K562 (cell line): ENCODE results near the gene ABCG5.

Experiments used
- EP300 ChIP-seq: IDR thresholded peaks from 2 replicates; pipeline ENCODE4 v1.6.1; 2012; ENCODE audit warnings: low read length, improper control_type of control experiment
- POLR2AphosphoS5 ChIP-seq: IDR thresholded peaks from 2 replicates; pipeline ENCODE4 v1.6.1; 2011; ENCODE audit warnings: mild to moderate bottlenecking, low read depth, low read length, moderate library complexity; ENCODE audit not compliant: control insufficient read depth, insufficient read depth
- ZEB2 ChIP-seq: fragments of 450-650 bp; IDR thresholded peaks from 2 replicates; pipeline ENCODE4 v1.6.1; 2016
- ZKSCAN8 ChIP-seq: fragments of 200-800 bp; sonication (Bioruptor generic); IDR thresholded peaks from 2 replicates; pipeline ENCODE4 v1.6.1; 2016; ENCODE audit warnings: missing genetic modification characterization, missing compliant biosample characterization
- TF ChIP-seq, protein P1 (sequence below), 3 experiments: IDR thresholded peaks in 2 of 3; conservative IDR thresholded peaks in 1 of 3; 2 replicates each; pipeline ENCODE4 v1.5.1; 2011 to 2012; ENCODE audit warnings: low read length in 3 of 3, mild to moderate bottlenecking in 3 of 3, control low read depth in 2 of 3, improper control_type of control experiment in 1 of 3, inconsistent platforms in 1 of 3, low read depth in 1 of 3, mixed read lengths in 1 of 3, moderate library complexity in 1 of 3; ENCODE audit not compliant: insufficient read depth in 2 of 3
- TF ChIP-seq, protein P2 (sequence below), 2 experiments: IDR thresholded peaks; 2 replicates each; pipeline ENCODE4 v1.6.1; 2011; ENCODE audit warnings: borderline replicate concordance in 1 of 2, control low read depth in 1 of 2, low read depth in 1 of 2, low read length in 1 of 2, mild to moderate bottlenecking in 1 of 2, mixed read lengths in 1 of 2, moderate library complexity in 1 of 2; ENCODE audit not compliant: insufficient read depth in 1 of 2, insufficient read length in 1 of 2, poor library complexity in 1 of 2, severe bottlenecking in 1 of 2; ENCODE audit errors: extremely low read depth in 1 of 2

DNA sequence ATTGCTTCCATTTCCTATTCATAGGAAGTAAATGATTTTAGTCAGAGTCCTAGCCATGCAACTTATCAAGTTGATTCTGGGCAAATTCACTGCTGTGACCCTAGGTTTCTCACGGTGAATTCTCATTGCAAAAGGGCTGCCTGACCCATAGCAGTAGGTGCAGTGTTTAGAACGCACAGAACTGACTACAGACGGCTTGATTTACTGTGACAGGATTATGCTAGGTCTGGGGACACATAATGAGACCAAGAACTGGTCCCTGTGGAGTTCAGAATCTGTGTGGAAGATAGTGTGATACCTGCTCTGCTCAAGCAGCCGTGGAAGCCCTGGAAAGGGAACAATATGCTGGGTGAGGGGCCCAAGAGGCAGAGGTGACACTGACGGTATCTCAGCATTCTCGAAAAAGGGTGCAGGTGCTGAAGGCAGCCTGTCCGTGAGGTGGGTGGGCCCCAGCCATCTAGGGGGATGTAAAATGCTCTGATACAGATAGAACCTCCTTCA lies 46.5 kb upstream of the ABCG5 start:
- no peak for TF ChIP-seq EP300
- no peak; the same call in 1 of the 2 replicates for TF ChIP-seq POLR2AphosphoS5
- TF ChIP-seq, protein P1, sequence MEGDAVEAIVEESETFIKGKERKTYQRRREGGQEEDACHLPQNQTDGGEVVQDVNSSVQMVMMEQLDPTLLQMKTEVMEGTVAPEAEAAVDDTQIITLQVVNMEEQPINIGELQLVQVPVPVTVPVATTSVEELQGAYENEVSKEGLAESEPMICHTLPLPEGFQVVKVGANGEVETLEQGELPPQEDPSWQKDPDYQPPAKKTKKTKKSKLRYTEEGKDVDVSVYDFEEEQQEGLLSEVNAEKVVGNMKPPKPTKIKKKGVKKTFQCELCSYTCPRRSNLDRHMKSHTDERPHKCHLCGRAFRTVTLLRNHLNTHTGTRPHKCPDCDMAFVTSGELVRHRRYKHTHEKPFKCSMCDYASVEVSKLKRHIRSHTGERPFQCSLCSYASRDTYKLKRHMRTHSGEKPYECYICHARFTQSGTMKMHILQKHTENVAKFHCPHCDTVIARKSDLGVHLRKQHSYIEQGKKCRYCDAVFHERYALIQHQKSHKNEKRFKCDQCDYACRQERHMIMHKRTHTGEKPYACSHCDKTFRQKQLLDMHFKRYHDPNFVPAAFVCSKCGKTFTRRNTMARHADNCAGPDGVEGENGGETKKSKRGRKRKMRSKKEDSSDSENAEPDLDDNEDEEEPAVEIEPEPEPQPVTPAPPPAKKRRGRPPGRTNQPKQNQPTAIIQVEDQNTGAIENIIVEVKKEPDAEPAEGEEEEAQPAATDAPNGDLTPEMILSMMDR (IDR thresholded peaks at IDR 0.05 in 2 of 3, conservative IDR thresholded peaks at IDR 0.05 in 1 of 3; ENCODE audit: insufficient read depth in 2 of 3, low read depth in 1 of 3, low read length in 3 of 3) = no peak
- TF ChIP-seq, protein P2, sequence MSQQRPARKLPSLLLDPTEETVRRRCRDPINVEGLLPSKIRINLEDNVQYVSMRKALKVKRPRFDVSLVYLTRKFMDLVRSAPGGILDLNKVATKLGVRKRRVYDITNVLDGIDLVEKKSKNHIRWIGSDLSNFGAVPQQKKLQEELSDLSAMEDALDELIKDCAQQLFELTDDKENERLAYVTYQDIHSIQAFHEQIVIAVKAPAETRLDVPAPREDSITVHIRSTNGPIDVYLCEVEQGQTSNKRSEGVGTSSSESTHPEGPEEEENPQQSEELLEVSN (IDR thresholded peaks at IDR 0.05; ENCODE audit: borderline replicate concordance in 1 of 2, extremely low read depth in 1 of 2, insufficient read depth in 1 of 2, insufficient read length in 1 of 2, low read depth in 1 of 2, low read length in 1 of 2, poor library complexity in 1 of 2, severe bottlenecking in 1 of 2) = no peak
- TF ChIP-seq ZKSCAN8 (CRISPR knock-in tag) = no peak
- TF ChIP-seq ZEB2 = no peak
